Loucy (cell line): ENCODE data around the gene TAS2R13.

ENCODE experiments used
- CTCF ChIP-seq: fragments of 200-600 bp; sonication (generic); conservative IDR thresholded peaks from 2 replicates; pipeline ENCODE4 v1.5.1; 2014; ENCODE audit warnings: mild to moderate bottlenecking, antibody characterized with exemption, low read length
- EZH2phosphoT487 ChIP-seq: fragments of 200-600 bp; IDR thresholded peaks from 2 replicates; pipeline ENCODE4 v1.6.1; 2018; ENCODE audit warnings: antibody characterized with exemption, mild to moderate bottlenecking, moderate library complexity, borderline replicate concordance

GRCh38 chr12:10957741-10958140, 48.4 kb upstream of the TAS2R13 start:
- no peak for TF ChIP-seq CTCF
- no peak for TF ChIP-seq EZH2phosphoT487
